Neutrophil (primary cell): Measurements from ENCODE around the gene ARHGAP22.

ENCODE experiments used
- H3K27ac ChIP-seq: fragments of 200-600 bp; sonication (generic); 2 replicates; pipeline ENCODE4 v1.5.1; 2016; ENCODE audit warnings: mild to moderate bottlenecking, moderate library complexity
- H3K27me3 ChIP-seq: fragments of 200-600 bp; sonication (generic); 2 replicates; pipeline ENCODE4 v1.6.0; 2016; ENCODE audit warnings: mild to moderate bottlenecking
- H3K36me3 ChIP-seq: fragments of 200-600 bp; sonication (generic); 2 replicates; pipeline ENCODE4 v1.5.1; 2017
- H3K4me1 ChIP-seq, 2 experiments: fragments of 200-600 bp in 1 of 2; sonication (generic) in 1 of 2; 1 replicate in 1 of 2; 2 replicates in 1 of 2; pipeline versions ENCODE4 v1.5.1 to v1.6.1; 2013 to 2016; ENCODE audit warnings: low read depth in 1 of 2, low read length in 1 of 2, mild to moderate bottlenecking in 1 of 2, moderate library complexity in 1 of 2; ENCODE audit not compliant: control insufficient read depth in 1 of 2, insufficient read depth in 1 of 2
- H3K4me3 ChIP-seq, 2 experiments: fragments of 200-600 bp in 1 of 2; sonication (generic) in 1 of 2; 1 replicate in 1 of 2; 2 replicates in 1 of 2; pipeline ENCODE4 v1.5.1; 2013 to 2016; ENCODE audit warnings: low read depth in 1 of 2, low read length in 1 of 2, mild to moderate bottlenecking in 1 of 2, moderate library complexity in 1 of 2
- H3K9me3 ChIP-seq: fragments of 200-600 bp; sonication (generic); 2 replicates; pipeline ENCODE4 v1.5.1; 2016
- TF ChIP-seq, protein P1 (sequence below): fragments of 200-600 bp; sonication (generic); IDR thresholded peaks from 2 replicates; pipeline ENCODE4 v1.5.1; 2016; ENCODE audit warnings: antibody characterized with exemption

Gene ARHGAP22

DNA sequence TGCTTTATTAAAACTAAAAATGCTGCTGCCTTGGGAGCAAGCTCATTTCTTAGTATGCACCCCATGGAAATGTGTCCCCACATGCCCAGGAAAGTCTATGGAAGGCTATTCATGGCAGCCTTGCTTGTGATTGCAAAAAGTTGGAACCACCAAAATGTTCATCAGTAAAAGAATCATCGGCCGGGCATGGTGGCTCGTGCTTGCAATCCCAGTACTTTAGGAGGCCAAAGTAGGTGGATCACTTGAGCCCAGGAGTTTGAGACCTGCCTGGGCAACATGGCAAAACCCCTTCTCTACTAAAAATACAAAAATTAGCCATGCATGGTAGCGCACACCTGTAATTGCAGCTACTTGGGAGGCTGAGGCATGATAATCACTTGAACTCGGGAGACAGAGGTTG is 79.8 kb downstream of the ARHGAP22 start:
- TF ChIP-seq, protein P1, sequence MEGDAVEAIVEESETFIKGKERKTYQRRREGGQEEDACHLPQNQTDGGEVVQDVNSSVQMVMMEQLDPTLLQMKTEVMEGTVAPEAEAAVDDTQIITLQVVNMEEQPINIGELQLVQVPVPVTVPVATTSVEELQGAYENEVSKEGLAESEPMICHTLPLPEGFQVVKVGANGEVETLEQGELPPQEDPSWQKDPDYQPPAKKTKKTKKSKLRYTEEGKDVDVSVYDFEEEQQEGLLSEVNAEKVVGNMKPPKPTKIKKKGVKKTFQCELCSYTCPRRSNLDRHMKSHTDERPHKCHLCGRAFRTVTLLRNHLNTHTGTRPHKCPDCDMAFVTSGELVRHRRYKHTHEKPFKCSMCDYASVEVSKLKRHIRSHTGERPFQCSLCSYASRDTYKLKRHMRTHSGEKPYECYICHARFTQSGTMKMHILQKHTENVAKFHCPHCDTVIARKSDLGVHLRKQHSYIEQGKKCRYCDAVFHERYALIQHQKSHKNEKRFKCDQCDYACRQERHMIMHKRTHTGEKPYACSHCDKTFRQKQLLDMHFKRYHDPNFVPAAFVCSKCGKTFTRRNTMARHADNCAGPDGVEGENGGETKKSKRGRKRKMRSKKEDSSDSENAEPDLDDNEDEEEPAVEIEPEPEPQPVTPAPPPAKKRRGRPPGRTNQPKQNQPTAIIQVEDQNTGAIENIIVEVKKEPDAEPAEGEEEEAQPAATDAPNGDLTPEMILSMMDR = no peak

DNA sequence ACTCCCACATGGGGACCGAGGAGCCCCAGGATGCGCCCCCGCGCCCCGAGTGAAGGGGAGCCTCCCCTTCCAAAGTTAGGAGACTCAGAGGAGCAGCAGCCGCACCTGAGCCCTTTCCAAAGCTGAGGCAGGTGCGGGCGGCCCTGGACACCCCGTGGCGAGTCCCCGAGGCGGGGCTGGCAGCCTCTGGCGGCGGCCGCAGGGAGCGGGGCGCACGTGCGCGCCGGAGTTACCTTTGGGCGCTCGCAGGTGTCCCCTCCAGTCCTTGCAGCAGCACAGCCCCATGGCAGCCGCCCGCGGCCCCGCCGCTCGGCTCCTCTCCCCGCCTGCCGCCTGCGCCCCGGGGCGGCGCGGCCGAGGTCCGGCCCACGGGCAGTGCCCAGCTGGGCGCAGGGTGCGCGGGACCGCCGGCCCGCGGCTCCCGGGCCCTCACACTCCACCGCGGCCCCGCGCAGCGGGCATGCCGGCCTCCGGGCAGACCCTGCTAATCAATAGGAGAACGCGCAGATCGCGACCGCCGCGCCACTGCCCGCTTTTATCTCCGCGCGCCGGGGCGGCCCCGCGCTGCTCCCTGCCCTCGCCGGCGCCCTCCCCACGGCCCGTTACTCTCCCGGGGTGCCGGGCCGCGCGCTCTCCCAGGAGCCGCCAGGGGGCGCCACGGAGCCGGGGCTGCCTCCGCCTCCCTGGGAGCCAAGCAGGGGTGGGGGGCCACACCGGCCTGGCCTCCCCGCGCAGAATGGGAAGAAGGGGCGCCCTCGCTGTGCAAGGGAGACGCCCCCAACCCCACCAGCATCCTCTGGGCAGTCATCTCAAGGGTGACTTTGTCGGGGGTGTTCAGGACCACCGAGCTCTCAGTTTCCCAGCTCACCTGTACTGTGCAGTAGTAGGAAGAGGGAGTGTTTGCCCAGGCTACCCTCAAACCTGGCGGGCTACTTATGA is 80.8 kb downstream of the ARHGAP22 start:
- Histone ChIP-seq H3K27ac (no peak overlapping the region), H3K9me3 (no peaks in the 10 kb centered on the region), H3K4me1 (peaks cover 8 to 12% of the 10 kb centered on the region in 2 experiments), H3K27me3 (peaks cover 71% of the 10 kb centered on the region), H3K36me3 (no peaks in the 10 kb centered on the region), H3K4me3 (no peak overlapping the region)
- TF ChIP-seq, protein P1 = no peak

More for the DNA sequence above, 79.8 kb downstream of the ARHGAP22 start:
- H3K36me3 ChIP-seq = no peaks in the 10 kb centered on the region
- H3K9me3 ChIP-seq = no peaks in the 10 kb centered on the region
- H3K27ac ChIP-seq = no peak overlapping the region
- H3K4me1 ChIP-seq = peaks cover 8 to 9% of the 10 kb centered on the region in 2 experiments
- no peak overlapping the region for H3K4me3 ChIP-seq
- H3K27me3 ChIP-seq = peaks cover 71% of the 10 kb centered on the region

DNA sequence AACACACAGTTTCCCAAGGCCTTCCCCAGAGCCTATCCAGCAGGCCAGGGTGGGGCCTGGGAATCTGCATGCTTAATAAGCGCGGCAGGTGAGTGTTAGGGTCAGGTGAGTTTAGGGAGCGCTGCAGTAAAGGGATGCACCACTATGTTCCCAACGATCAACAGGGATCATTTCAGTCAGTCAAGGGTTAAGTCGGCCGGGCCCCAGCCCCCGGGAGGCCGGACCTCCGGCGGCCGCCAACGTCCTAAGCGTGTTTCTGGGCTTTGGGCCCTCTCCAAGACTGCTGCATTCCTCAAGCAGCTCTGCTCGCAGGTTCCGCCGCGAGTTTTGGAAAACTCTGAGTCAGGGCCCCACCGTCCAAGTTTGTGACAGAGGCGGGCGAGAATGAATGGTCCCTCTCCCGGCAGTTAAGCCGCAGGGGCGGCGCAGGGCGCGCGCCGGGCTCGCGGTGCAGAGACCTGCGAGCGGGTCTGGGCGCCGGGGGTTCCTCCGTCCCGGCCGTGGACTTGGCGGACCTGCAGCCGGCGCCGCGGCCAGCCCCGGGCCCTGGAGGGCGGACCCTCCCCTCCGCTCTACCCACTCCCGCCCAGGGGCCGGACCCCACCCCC is 81.6 kb downstream of the ARHGAP22 start:
- Histone ChIP-seq H3K4me1 (peaks cover 8 to 12% of the 10 kb centered on the region in 2 experiments), H3K4me3 (no peak overlapping the region), H3K36me3 (no peaks in the 10 kb centered on the region), H3K27me3 (peaks cover 71% of the 10 kb centered on the region), H3K9me3 (no peaks in the 10 kb centered on the region), H3K27ac (no peak overlapping the region)
- TF ChIP-seq, protein P1 = no peak

DNA sequence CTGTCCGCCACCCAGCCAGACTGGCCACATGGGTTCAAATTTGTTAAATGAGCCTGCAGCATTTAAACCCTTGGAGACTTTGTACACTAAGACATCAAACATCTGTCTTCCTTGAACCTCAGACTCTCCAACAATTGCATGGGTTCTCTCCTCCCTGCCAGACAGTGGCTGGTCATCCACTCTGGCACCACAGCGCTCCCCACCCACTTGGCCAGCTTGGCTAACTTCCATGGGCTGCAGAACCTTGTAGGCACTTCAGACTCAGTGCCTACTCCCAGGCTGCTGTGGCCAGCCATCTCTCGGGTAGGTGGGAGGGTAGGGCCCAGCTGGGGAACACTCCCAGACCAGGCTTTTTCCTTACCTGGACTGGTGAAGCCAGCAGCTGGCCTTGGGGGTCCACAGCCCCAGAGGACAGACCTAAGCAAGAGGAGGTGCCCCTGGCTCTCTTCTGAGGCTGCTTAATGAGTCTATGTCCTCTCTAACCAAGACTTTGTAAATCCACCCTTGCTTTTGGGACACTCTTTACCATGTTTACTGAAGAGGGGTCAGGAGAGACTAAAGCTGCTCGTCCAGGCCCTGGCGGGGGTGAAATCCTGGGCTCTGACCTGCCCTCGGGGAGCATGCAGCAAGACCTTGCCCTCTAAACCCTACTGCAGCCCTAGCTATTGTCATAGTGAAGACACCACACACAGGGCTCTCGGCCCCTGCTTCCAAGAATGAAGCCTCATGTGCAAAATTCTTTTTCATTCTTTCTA is 82.7 kb downstream of the ARHGAP22 start:
- TF ChIP-seq, protein P1 = no peak
- H3K27me3 ChIP-seq = peaks cover 66% of the 10 kb centered on the region
- H3K9me3 ChIP-seq = no peaks in the 10 kb centered on the region
- H3K27ac ChIP-seq = no peak overlapping the region
- no peak overlapping the region for H3K4me3 ChIP-seq
- H3K36me3 ChIP-seq = no peaks in the 10 kb centered on the region
- peaks cover 8 to 12% of the 10 kb centered on the region in 2 experiments for H3K4me1 ChIP-seq

DNA sequence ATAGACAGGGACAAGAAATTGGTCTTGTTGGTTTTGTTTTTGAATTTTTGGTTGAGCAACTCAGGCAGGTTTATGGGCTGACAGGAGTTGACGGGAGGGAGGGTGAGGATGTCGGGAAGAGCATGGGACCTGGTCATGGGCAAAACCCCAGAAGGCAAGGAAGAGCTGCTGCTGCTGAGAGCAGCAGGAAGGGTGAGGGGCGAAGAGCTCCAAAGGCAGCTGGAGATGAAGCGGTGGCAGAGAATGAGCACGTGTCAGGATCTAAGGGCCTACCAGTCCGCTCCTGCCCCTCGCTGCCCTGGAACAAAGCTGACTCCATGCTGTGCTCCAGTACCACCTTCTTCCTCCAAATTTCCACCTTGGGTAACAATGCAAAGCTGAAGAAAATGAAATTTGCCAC is 84.3 kb downstream of the ARHGAP22 start:
- Histone ChIP-seq H3K4me1 (peaks cover 8 to 12% of the 10 kb centered on the region in 2 experiments), H3K4me3 (no peak overlapping the region), H3K27me3 (peaks cover 51% of the 10 kb centered on the region), H3K36me3 (no peaks in the 10 kb centered on the region), H3K27ac (no peak overlapping the region), H3K9me3 (no peaks in the 10 kb centered on the region)
- TF ChIP-seq, protein P1 = no peak
